ENCODE data around the gene CISH.

GRCh38 chr3:50625231-50626182, 13.9 kb upstream of the CISH start:
- TF ChIP-seq CTCF (IDR thresholded peaks at IDR 0.05 in 4 of 5, conservative IDR thresholded peaks at IDR 0.05 in 1 of 5): peak in 1 of 5 experiments; percentile 36
- peak; percentile 74 to 81 for TF ChIP-seq POLR2A (IDR thresholded peaks at IDR 0.05)
